CD4-positive, alpha-beta T cell (primary cell): Measurements from ENCODE around the gene ZNF761. TPM values are rescaled to one million over a fixed set of nuclear protein-coding genes. Genes with fewer than 3 reads are reported as not detected.
"Not testable (repeated sequence)": the region's sequence is repeated elsewhere in the genome, so short reads cannot be mapped to it uniquely, and the experiment has no call there.

ENCODE experiments used
- ATAC-seq: fragments of 200-7000 bp; cut with Tn5 transposase; one replicate; pipeline ENCODE4 v1.10.0; 2022; ENCODE audit warnings: mild to moderate bottlenecking; ENCODE audit not compliant: poor library complexity
- CTCF ChIA-PET: fragments of 350-600 bp; sonication (Branson Sonifier 250); formaldehyde crosslinking; loops from one replicate; lab custom pipeline; 2021; ENCODE audit warnings: antibody characterized with exemption, inconsistent platforms; lab: Charles Lee
- POLR2A ChIA-PET: fragments of 350-600 bp; sonication (Branson Sonifier 250); formaldehyde crosslinking; loops from one replicate; lab custom pipeline; 2021; ENCODE audit warnings: antibody characterized with exemption, inconsistent platforms; lab: Charles Lee
- DNase-seq, 14 experiments: peaks; one replicate each; pipeline ENCODE4 v3.0.0-alpha.2; 2013 to 2020; ENCODE audit warnings: mixed read lengths in 2 of 14
- H3K27ac ChIP-seq, 2 donors: one replicate each; pipeline versions ENCODE4 v1.5.1 to v1.7.0; 2013; ENCODE audit warnings: low read length in 2 of 2, low read depth in 1 of 2, mild to moderate bottlenecking in 1 of 2
- H3K27me3 ChIP-seq, 2 experiments: 1 replicate in 1 of 2; 2 replicates in 1 of 2; pipeline versions ENCODE4 v1.6.1 to v1.7.0; 2013; ENCODE audit warnings: low read length in 2 of 2, control low read depth in 1 of 2, mild to moderate bottlenecking in 1 of 2, moderate library complexity in 1 of 2; ENCODE audit not compliant: insufficient read depth in 2 of 2, control insufficient read depth in 1 of 2
- H3K36me3 ChIP-seq: one replicate; pipeline ENCODE4 v1.6.1; 2013; ENCODE audit warnings: low read length, control low read depth; ENCODE audit not compliant: insufficient read depth
- H3K4me1 ChIP-seq: one replicate; pipeline ENCODE4 v1.6.1; 2013; ENCODE audit warnings: low read length, control low read depth; ENCODE audit not compliant: insufficient read depth
- H3K4me3 ChIP-seq: one replicate; pipeline ENCODE4 v1.5.1; 2013; ENCODE audit warnings: mild to moderate bottlenecking, low read length, moderate library complexity
- H3K9me3 ChIP-seq, 2 experiments: 1 replicate in 1 of 2; 2 replicates in 1 of 2; pipeline versions ENCODE4 v1.6.1 to v1.7.0; 2013; ENCODE audit warnings: low read length in 2 of 2, mild to moderate bottlenecking in 2 of 2, control low read depth in 1 of 2, moderate library complexity in 1 of 2; ENCODE audit not compliant: control insufficient read depth in 1 of 2, insufficient read depth in 1 of 2
- H3K27ac Mint-ChIP-seq: one replicate; pipeline ENCODE4 v1.8.0; 2020; ENCODE audit warnings: mixed read lengths
- H3K27me3 Mint-ChIP-seq: one replicate; pipeline ENCODE4 v1.8.0; 2021; ENCODE audit warnings: mixed read lengths
- H3K36me3 Mint-ChIP-seq: one replicate; pipeline ENCODE4 v1.8.0; 2021; ENCODE audit warnings: low read depth, mixed read lengths
- H3K4me1 Mint-ChIP-seq: one replicate; pipeline ENCODE4 v1.8.0; 2021; ENCODE audit warnings: low read depth, mixed read lengths
- H3K4me3 Mint-ChIP-seq: one replicate; pipeline ENCODE4 v1.8.0; 2020; ENCODE audit warnings: mild to moderate bottlenecking, mixed read lengths
- H3K9me3 Mint-ChIP-seq: one replicate; pipeline ENCODE4 v1.8.0; 2020; ENCODE audit warnings: mixed read lengths
- intact Hi-C, 2 experiments: fragments of 100-400 bp; cut with DNase I in 1 of 2; cut with micrococcal nuclease in 1 of 2; formaldehyde crosslinking; loops; one replicate each; pipeline versions ENCODE4 v1.15.1 to v1.9.0; 2023 to 2025; cut with DNase I, micrococcal nuclease
- total RNA-seq, 174 experiments: library from RNA in 2 of 174; stranded (reverse) in 2 of 174; gene quantifications; one replicate each; pipeline ENCODE4 v1.2.3 and lab custom pipeline; 2021 to 2026
- TF ChIP-seq, protein P1 (sequence below): fragments of 200-600 bp; IDR thresholded peaks from one replicate; pipeline ENCODE4 v1.8.0; 2022; ENCODE audit warnings: antibody characterized with exemption, mild to moderate bottlenecking

Gene ZNF761
- total RNA-seq, 2 experiments from 2014 or later = 4.5 to 5.6 TPM

DNA sequence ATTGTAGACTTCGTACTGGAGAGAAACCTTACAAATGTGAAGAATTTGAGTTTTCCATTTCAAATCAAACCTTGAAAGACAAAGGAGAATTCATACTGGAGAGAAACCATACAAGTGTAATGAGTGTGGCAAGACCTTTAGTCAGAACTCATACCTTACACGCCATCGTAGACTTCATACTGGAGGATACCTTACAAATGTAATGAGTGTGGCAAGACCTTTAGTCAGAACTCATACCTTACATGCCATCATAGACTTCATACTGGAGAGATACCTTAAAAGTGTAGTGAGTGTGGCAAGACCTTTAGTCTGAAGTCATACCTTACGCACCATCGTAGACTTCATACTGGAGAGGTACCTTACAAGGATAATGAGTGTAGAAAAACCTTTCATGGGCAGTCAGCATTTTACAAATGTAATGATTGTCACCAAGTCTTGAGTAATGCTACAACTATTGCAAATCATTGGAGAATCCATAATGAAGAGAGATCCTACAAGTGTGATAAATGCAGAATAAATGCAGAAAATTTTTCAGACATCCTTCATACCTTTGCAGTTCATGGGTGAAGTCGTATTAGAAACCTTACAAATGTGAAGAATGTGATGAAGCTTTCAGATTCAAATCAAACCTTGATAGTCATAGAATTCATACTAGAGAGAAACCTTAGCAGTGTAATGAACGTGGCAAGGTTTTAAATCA is 22.1 kb upstream of the ZNF761 start:
- intact Hi-C loops = no loop called here
- H3K27ac ChIP-seq = no peak overlapping the region
- TF ChIP-seq, protein P1, sequence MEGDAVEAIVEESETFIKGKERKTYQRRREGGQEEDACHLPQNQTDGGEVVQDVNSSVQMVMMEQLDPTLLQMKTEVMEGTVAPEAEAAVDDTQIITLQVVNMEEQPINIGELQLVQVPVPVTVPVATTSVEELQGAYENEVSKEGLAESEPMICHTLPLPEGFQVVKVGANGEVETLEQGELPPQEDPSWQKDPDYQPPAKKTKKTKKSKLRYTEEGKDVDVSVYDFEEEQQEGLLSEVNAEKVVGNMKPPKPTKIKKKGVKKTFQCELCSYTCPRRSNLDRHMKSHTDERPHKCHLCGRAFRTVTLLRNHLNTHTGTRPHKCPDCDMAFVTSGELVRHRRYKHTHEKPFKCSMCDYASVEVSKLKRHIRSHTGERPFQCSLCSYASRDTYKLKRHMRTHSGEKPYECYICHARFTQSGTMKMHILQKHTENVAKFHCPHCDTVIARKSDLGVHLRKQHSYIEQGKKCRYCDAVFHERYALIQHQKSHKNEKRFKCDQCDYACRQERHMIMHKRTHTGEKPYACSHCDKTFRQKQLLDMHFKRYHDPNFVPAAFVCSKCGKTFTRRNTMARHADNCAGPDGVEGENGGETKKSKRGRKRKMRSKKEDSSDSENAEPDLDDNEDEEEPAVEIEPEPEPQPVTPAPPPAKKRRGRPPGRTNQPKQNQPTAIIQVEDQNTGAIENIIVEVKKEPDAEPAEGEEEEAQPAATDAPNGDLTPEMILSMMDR = no peak
- peaks cover 45 to 87% of the 10 kb centered on the region in 2 experiments for H3K9me3 ChIP-seq
- peaks cover 19% of the 10 kb centered on the region for H3K9me3 Mint-ChIP-seq
- no peaks in the 10 kb centered on the region for H3K4me1 ChIP-seq
- ATAC-seq (no peak), DNase-seq (no peak)
- no peak overlapping the region for H3K4me3 Mint-ChIP-seq
- CTCF ChIA-PET = no interaction called here
- peaks cover 34% of the 10 kb centered on the region for H3K36me3 ChIP-seq
- no peaks in the 10 kb centered on the region for H3K4me1 Mint-ChIP-seq
- no peaks in the 10 kb centered on the region for H3K27me3 Mint-ChIP-seq
- H3K27me3 ChIP-seq = no peaks in the 10 kb centered on the region
- H3K36me3 Mint-ChIP-seq = peaks cover 88% of the 10 kb centered on the region
- no peak overlapping the region for H3K4me3 ChIP-seq
- no peak overlapping the region for H3K27ac Mint-ChIP-seq
- POLR2A ChIA-PET = no interaction called here

DNA sequence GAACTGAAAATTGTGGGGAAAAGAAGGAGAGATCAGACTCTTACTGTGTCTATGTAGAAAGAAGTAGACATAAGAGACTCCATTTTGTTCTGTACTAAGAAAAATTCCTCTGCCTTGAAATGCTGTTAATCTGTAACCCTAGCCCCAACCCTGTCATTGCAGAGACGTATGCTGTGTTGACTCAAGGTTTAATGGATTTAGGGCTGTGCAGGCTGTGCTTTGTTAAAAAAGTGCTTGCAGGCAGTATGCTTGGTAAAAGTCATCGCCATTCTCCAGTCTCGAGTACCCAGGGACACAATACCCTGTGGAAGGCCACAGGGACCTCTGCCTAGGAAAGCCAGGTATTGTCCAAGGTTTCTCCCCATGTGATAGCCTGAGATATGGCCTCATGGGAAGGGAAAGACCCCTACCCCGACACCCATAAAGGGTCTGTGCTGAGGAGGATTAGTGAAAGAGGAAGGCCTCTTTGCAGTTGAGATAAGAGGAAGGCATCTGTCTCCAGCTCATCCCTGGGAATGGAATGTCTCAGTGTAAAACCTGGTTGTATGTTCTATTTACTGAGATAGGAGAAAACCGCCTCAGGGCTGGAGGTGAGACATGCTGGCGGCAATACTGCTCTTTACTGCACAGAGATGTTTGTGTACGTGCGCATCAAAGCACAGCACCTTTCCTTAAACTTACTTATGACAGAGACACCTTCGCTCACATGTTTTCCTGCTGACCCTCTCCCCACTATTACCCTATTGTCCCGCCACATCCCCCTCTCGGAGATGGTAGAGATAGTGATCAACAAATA is 11.1 kb upstream of the ZNF761 start:
- H3K27ac Mint-ChIP-seq, H3K27ac ChIP-seq, DNase-seq, intact Hi-C loops, ATAC-seq, CTCF ChIA-PET, H3K27me3 ChIP-seq, H3K36me3 ChIP-seq, H3K4me3 ChIP-seq, H3K4me1 ChIP-seq, H3K27me3 Mint-ChIP-seq, H3K4me1 Mint-ChIP-seq, H3K4me3 Mint-ChIP-seq, POLR2A ChIA-PET: not testable (repeated sequence)
- peaks cover 23% of the 10 kb centered on the region for H3K36me3 Mint-ChIP-seq
- peaks cover 11% of the 10 kb centered on the region for H3K9me3 Mint-ChIP-seq
- H3K9me3 ChIP-seq = peaks cover 18 to 27% of the 10 kb centered on the region in 2 experiments

DNA sequence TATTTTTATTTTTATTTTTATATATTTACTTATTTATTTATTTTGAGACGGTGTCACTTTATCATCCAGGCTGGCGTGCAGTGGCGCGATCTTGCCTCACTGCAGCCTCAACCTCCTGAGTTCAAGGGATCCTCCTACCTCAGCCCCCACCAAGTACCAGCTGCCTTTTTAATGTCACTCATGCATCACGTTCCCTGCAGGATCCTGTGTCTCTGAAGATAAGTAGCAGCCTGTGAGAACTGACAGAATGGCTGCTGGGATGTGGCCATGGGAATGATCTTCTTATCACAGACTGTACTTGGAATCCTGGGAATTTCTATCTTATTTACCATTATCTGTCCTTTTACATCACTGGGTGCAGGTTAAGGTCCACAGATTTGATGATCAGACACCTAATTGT is 9.2 kb upstream of the ZNF761 start:
- Histone ChIP-seq H3K4me3 (no peak overlapping the region), H3K9me3 (peaks cover 13 to 17% of the 10 kb centered on the region in 2 experiments), H3K4me1 (peaks cover 3% of the 10 kb centered on the region), H3K27me3 (no peaks in the 10 kb centered on the region), H3K27ac (no peak overlapping the region), H3K36me3 (no peaks in the 10 kb centered on the region)
- Mint-ChIP-seq H3K27ac (no peak overlapping the region), H3K27me3 (peaks cover 5% of the 10 kb centered on the region), H3K4me1 (peaks cover 5% of the 10 kb centered on the region), H3K36me3 (peaks cover 14% of the 10 kb centered on the region), H3K9me3 (peaks cover 5% of the 10 kb centered on the region), H3K4me3 (no peak overlapping the region)
- ATAC-seq (no peak), DNase-seq (no peak)
- intact Hi-C loops = no loop called here
- POLR2A ChIA-PET = no interaction called here
- TF ChIP-seq, protein P1 = no peak
- CTCF ChIA-PET = no interaction called here

DNA sequence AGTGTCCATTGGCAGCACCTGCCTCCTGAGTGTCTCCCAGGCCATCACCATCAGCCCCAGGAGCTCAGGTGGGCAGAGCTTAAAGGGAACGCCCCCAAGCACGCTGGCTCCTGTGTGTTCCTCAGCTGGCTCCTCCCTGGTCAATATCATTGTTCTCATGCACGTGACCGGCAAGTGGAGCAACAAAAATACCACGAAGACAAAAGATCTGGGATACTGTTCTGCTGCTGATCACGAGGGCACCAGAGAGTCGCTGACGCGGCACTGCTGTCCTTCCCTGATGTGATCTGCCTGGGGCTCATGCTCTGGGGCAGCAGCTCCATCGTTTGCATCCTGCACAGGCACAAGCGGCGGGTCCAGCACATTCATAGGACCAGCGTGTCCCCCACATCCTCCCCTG is 8.7 kb upstream of the ZNF761 start:
- H3K36me3 ChIP-seq, ATAC-seq, intact Hi-C loops, H3K27ac Mint-ChIP-seq, H3K4me3 Mint-ChIP-seq, H3K9me3 Mint-ChIP-seq, H3K27me3 Mint-ChIP-seq, H3K27ac ChIP-seq, H3K4me1 Mint-ChIP-seq, DNase-seq, H3K4me1 ChIP-seq, H3K4me3 ChIP-seq, POLR2A ChIA-PET, CTCF ChIA-PET, H3K27me3 ChIP-seq: not testable (repeated sequence)
- peaks cover 9 to 14% of the 10 kb centered on the region in 2 experiments for H3K9me3 ChIP-seq
- peaks cover 11% of the 10 kb centered on the region for H3K36me3 Mint-ChIP-seq

DNA sequence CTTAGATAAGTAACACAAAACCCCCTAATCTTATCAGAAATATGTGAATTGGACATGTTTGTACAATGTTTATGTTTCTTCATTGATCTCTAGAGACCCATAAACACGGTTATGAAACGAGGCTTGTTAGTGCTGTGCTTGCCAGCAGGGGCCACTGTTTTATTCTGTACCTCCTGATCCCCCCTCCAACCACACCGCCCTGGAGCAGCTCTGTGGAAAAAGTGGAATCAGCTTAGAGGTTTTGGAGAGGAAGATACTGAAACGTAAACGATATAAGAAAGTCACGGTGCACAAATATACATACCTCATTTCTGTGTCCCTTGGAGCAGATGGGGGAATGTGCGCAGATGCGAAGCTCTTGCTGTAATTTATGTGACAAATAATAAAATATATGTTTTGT is 8.1 kb upstream of the ZNF761 start:
- H3K36me3 ChIP-seq, H3K4me3 Mint-ChIP-seq, H3K27me3 ChIP-seq, DNase-seq, POLR2A ChIA-PET, ATAC-seq, H3K9me3 ChIP-seq, CTCF ChIA-PET, H3K4me1 Mint-ChIP-seq, H3K27ac Mint-ChIP-seq, H3K27me3 Mint-ChIP-seq, H3K4me3 ChIP-seq, H3K4me1 ChIP-seq, H3K27ac ChIP-seq, H3K9me3 Mint-ChIP-seq: not testable (repeated sequence)
- peaks cover 11% of the 10 kb centered on the region for H3K36me3 Mint-ChIP-seq
- intact Hi-C loops = loop anchor here in 1 of 2 experiments (2.0 kb wide), 2 partner anchors 369 to 607 kb away; no protein-coding TSS in a partner anchor
